ENCODE measurements around the gene P2RY8.

The P2RY8 gene

GRCh38 chrX:1507511-1508463, 29.2 kb downstream of the P2RY8 start:
- Histone ChIP-seq H3K4me3 (ENCODE audit: insufficient read length, low read depth) (no peak overlapping the region), H3K4me1 (ENCODE audit: insufficient read depth, insufficient read length) (no peaks in the 10 kb centered on the region), H3K9me3 (ENCODE audit: insufficient read depth, low read length) (no peaks in the 10 kb centered on the region), H3K9ac (ENCODE audit: insufficient read length, low read depth) (no peak overlapping the region), H3K27me3 (ENCODE audit: insufficient read depth, insufficient read length) (no peaks in the 10 kb centered on the region), H3K36me3 (ENCODE audit: insufficient read depth, insufficient read length, low read length) (no peaks in the 10 kb centered on the region)
- TF ChIP-seq YY1 (IDR thresholded peaks at IDR 0.05; ENCODE audit: insufficient read depth, insufficient read length): no peak
- TF ChIP-seq ZNF274 (IDR thresholded peaks at IDR 0.05; ENCODE audit: low read depth, low read length): no peak
- no peak for TF ChIP-seq SUZ12 (IDR thresholded peaks at IDR 0.05; ENCODE audit: extremely low read depth, insufficient read depth, insufficient read length)
- no peak for DNase-seq (ENCODE audit: low read depth, low spot score)

- H3K36me3 ChIP-seq (ENCODE audit: insufficient read depth, insufficient read length, low read length): no peaks in the 10 kb centered on the region
These were observed 30.1 kb downstream of the P2RY8 start for GRCh38 chrX:1506916-1507315.

GRCh38 chrX:1502853-1503252, 34.1 kb downstream of the P2RY8 start:
- TF ChIP-seq YY1 (IDR thresholded peaks at IDR 0.05; ENCODE audit: insufficient read depth, insufficient read length): no peak
- no peak for TF ChIP-seq SUZ12 (IDR thresholded peaks at IDR 0.05; ENCODE audit: extremely low read depth, insufficient read depth, insufficient read length)
- TF ChIP-seq ZNF274 (IDR thresholded peaks at IDR 0.05; ENCODE audit: low read depth, low read length): no peak
- no peaks in the 10 kb centered on the region for H3K4me1 ChIP-seq (ENCODE audit: insufficient read depth, insufficient read length)
- H3K27me3 ChIP-seq (ENCODE audit: insufficient read depth, insufficient read length): no peaks in the 10 kb centered on the region
- H3K36me3 ChIP-seq (ENCODE audit: insufficient read depth, insufficient read length, low read length): no peaks in the 10 kb centered on the region
- H3K9me3 ChIP-seq (ENCODE audit: insufficient read depth, low read length): no peaks in the 10 kb centered on the region
- H3K9ac ChIP-seq (ENCODE audit: insufficient read length, low read depth): no peak overlapping the region
- DNase-seq (ENCODE audit: low read depth, low spot score): no peak
- no peak overlapping the region for H3K4me3 ChIP-seq (ENCODE audit: insufficient read length, low read depth)

More at GRCh38 chrX:1506916-1507315, 30.1 kb downstream of the P2RY8 start:
- Histone ChIP-seq H3K9me3 (ENCODE audit: insufficient read depth, low read length) (no peaks in the 10 kb centered on the region), H3K27me3 (ENCODE audit: insufficient read depth, insufficient read length) (no peaks in the 10 kb centered on the region), H3K4me3 (ENCODE audit: insufficient read length, low read depth) (no peak overlapping the region), H3K4me1 (ENCODE audit: insufficient read depth, insufficient read length) (no peaks in the 10 kb centered on the region), H3K9ac (ENCODE audit: insufficient read length, low read depth) (no peak overlapping the region)
- TF ChIP-seq SUZ12 (IDR thresholded peaks at IDR 0.05; ENCODE audit: extremely low read depth, insufficient read depth, insufficient read length) (no peak), YY1 (IDR thresholded peaks at IDR 0.05; ENCODE audit: insufficient read depth, insufficient read length) (no peak), ZNF274 (IDR thresholded peaks at IDR 0.05; ENCODE audit: low read depth, low read length) (no peak)
- DNase-seq (ENCODE audit: low read depth, low spot score): no peak

GRCh38 chrX:1502241-1502640, 34.7 kb downstream of the P2RY8 start:
- Histone ChIP-seq H3K4me3 (ENCODE audit: insufficient read length, low read depth) (no peak overlapping the region), H3K27me3 (ENCODE audit: insufficient read depth, insufficient read length) (no peaks in the 10 kb centered on the region), H3K4me1 (ENCODE audit: insufficient read depth, insufficient read length) (no peaks in the 10 kb centered on the region), H3K36me3 (ENCODE audit: insufficient read depth, insufficient read length, low read length) (no peaks in the 10 kb centered on the region), H3K9ac (ENCODE audit: insufficient read length, low read depth) (no peak overlapping the region), H3K9me3 (ENCODE audit: insufficient read depth, low read length) (no peaks in the 10 kb centered on the region)
- TF ChIP-seq YY1 (IDR thresholded peaks at IDR 0.05; ENCODE audit: insufficient read depth, insufficient read length) (no peak), ZNF274 (IDR thresholded peaks at IDR 0.05; ENCODE audit: low read depth, low read length) (no peak), SUZ12 (IDR thresholded peaks at IDR 0.05; ENCODE audit: extremely low read depth, insufficient read depth, insufficient read length) (no peak)
- DNase-seq (ENCODE audit: low read depth, low spot score): no peak

GRCh38 chrX:1500701-1501624, 36.0 kb downstream of the P2RY8 start:
- no peak for DNase-seq (ENCODE audit: low read depth, low spot score)
- Histone ChIP-seq H3K4me1 (ENCODE audit: insufficient read depth, insufficient read length) (no peaks in the 10 kb centered on the region), H3K9me3 (ENCODE audit: insufficient read depth, low read length) (no peaks in the 10 kb centered on the region), H3K9ac (ENCODE audit: insufficient read length, low read depth) (no peak overlapping the region), H3K4me3 (ENCODE audit: insufficient read length, low read depth) (no peak overlapping the region), H3K36me3 (ENCODE audit: insufficient read depth, insufficient read length, low read length) (no peaks in the 10 kb centered on the region), H3K27me3 (ENCODE audit: insufficient read depth, insufficient read length) (no peaks in the 10 kb centered on the region)
- TF ChIP-seq YY1 (IDR thresholded peaks at IDR 0.05; ENCODE audit: insufficient read depth, insufficient read length) (no peak), ZNF274 (IDR thresholded peaks at IDR 0.05; ENCODE audit: low read depth, low read length) (no peak), SUZ12 (IDR thresholded peaks at IDR 0.05; ENCODE audit: extremely low read depth, insufficient read depth, insufficient read length) (no peak)

- Histone ChIP-seq H3K27me3 (ENCODE audit: insufficient read depth, insufficient read length) (no peaks in the 10 kb centered on the region), H3K9me3 (ENCODE audit: insufficient read depth, low read length) (no peaks in the 10 kb centered on the region; the same call in 1 of the 2 replicates), H3K36me3 (ENCODE audit: insufficient read depth, insufficient read length, low read length) (no peaks in the 10 kb centered on the region), H3K4me1 (ENCODE audit: insufficient read depth, insufficient read length) (no peaks in the 10 kb centered on the region), H3K4me3 (ENCODE audit: insufficient read length, low read depth) (no peak overlapping the region), H3K9ac (ENCODE audit: insufficient read length, low read depth) (no peak overlapping the region)
- TF ChIP-seq YY1 (IDR thresholded peaks at IDR 0.05; ENCODE audit: insufficient read depth, insufficient read length) (no peak), ZNF274 (IDR thresholded peaks at IDR 0.05; ENCODE audit: low read depth, low read length) (no peak), SUZ12 (IDR thresholded peaks at IDR 0.05; ENCODE audit: extremely low read depth, insufficient read depth, insufficient read length) (no peak)
- no peak for DNase-seq (ENCODE audit: low read depth, low spot score)
These were observed 40.9 kb downstream of the P2RY8 start for GRCh38 chrX:1496076-1496475.

Data from NT2/D1 (cell line).